HG03342 (cell line): ENCODE measurements around the gene BCAN.

Experiments used
- ATAC-seq: cut with Tn5 transposase; IDR thresholded peaks from one replicate; pipeline ENCODE4 v1.9.1; 2021; ENCODE audit warnings: mild to moderate bottlenecking, moderate library complexity; ENCODE audit not compliant: unreplicated experiment

The BCAN gene

DNA sequence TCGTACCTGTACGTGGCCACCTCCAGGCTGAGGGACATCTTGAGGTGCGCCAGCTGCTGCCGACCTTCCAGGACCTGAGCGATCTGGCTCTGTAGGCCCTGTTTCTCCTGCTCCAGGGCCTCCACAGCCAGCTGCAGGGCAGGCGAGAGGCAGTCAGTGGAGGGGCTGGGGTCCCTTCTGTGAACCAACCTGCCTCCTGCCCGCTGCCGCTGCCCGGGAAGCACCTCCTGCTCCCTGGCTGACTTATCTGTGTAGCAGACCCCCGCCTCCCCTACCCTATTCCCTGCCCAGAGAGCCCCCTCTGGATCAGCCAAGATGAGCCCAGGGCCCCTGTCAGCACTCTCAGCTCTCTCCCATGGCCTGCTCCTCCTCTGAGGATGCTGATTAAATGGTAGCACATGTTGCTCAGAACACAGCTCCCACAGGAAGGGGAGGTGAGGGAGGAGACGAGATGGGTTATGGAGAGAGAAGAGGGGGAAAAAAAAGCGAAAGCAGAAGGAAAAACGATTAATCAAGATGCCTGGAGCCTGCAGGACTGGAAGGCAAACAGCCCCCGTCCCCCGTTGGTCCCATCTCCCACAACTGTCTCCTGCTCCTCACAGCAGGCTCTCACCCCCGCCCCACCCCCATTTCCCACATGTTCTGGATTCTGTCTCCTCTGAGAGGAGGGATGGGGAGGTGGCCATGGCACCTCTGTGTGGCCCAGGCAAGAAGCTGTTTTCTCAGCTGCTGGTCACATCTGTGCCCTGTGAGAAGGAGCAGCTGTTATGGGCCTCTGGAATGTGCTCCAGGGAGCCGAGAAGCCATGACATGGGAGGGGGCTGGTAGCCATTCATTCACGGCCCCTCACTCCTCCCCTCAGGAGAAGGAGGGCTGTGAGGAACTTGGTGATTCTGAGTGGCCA is 33.5 kb downstream of the BCAN start:
- no peak for ATAC-seq

DNA sequence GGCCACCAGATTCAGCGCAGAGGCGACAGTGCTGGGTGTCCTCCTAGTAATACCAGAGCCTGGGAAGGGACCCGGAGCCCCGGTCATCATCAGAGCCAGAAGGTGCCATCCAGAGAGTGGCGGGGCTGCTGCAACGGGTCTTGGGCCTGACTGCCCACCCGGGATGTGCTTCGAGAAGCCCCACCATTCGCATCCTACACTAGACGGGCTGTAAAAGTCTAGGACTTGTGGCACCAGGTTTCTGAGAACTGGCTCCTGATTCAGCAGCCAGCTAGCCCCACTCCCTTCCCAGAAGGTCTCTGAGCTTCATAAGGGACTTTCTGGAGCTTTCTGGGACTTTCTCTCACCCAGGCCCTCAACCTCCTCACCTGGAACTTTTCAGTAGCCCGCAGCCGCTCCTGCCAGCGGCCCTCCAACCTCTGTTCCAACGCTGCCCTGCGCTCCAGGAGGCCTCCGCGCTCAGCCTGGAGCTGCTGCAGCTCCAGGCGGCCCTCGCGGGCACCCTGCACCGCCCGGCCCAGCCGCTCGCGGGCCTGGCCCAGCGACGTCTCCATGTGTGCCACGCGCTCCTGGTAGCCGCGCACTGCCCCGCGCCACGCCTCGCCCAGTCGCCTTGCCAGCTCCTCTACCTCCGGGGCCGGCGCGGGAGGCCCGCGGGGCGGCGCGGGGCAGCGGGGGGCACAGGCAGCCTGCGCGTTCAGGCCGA is 34.4 kb downstream of the BCAN start:
- no peak for ATAC-seq

DNA sequence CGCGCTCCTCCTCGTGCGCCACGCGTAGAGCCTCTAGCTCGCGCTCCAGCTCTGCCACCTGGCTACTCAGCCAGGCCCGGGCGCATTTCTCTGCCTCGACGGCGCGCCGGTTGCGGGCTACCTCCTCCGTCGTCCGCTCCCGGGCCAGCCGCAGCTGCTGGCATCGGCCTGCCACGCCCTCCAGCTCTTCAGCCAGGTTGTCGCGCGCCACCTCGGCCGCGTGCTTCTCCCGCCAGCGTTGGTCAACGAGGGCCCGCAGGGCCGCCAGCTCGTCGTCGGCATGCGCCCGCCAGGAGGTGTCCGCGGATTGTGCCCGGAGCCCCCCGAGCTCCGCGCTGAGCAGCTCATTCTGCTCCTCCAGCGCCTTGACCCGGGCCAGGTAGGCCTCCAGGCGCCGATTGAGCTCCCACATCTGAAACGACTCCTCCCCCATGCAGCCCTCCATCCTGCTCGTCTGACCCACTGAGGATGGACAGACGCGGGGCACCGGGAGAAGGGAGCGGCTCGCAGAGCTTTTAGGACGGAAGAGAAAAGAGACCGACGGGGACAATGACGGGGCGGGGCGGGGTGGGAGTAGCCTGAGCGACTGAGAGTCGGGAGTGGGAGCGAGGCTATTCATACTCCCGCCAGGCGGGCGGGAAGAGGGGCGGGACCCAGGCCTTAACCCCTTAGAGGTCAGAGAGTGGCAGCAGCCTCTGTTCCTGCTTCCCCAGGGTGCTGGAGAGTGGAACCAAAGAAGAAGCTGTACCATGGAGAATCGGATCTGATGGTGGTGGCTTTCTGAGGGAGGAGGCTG is 35.1 kb downstream of the BCAN start, which contains the start of gene NES:
TSS of gene NES (minus strand) at position 588 of the 796 bp plus-strand sequence. CDS start at position 445, 143 bp downstream.
- no peak for ATAC-seq

DNA sequence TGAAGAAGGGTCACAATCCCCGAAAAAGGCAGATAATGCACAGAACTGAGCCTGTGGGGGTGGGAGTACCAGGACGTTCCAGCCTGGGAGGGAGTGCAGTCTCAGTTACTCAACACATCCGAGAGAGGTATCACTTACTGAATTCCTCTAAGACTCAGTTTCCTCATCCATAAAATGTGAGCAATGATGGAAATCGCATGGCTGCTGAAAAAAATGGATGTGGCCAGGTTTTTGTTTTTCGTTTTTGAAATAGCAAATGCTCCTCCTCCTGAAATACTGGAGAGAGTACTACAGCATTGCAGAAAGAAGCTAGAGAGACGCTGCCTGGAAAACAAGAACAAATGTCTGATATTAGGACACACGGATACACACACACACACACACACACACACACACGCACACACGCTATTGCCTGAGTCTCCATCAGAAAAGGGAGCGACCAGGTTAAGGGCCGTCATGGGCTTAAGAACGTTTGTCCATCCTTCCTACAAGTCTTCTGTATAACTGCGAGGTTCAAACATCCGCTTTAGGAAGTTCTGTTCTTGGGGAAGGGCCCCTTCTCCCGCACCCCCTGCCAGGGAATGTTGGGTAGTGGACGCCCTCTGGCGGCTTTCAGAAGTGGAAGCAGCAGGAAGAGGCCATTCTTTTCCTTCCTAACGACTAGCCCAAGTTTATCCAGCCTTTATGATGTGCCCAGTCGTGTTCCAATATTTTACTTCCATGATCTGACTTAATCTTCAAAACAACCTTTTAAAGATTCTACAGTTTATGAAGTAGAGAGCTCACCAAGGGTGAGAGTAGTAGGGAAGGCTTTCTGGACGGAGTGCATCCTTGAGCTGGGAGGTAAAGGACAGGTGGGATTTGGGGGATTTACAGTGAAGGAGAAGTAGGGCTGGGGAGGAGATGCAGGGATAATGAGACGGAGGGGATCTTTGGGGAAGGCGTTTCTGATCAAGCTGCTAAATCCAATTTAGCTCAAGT is 36.0 kb downstream of the BCAN start:
- ATAC-seq: no peak

DNA sequence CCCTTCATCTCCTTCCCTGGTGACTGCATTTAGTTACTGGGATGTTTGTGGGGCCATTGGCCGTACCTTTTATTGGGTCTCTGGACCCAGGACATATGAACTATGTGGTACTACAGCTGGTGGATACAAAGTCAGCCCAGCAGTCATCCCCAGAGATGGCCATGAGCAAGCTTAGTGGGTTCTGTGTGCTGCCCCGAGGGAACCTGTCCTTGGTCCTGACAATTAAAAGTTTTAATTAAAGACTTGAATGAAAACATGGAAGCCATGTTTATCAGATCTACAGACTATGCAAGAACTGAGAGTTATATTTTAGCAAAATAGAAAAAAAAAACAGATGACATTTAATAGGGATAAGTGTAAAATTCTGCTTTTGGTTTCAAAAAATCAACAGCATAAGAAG is 38.1 kb downstream of the BCAN start:
- no peak for ATAC-seq

DNA sequence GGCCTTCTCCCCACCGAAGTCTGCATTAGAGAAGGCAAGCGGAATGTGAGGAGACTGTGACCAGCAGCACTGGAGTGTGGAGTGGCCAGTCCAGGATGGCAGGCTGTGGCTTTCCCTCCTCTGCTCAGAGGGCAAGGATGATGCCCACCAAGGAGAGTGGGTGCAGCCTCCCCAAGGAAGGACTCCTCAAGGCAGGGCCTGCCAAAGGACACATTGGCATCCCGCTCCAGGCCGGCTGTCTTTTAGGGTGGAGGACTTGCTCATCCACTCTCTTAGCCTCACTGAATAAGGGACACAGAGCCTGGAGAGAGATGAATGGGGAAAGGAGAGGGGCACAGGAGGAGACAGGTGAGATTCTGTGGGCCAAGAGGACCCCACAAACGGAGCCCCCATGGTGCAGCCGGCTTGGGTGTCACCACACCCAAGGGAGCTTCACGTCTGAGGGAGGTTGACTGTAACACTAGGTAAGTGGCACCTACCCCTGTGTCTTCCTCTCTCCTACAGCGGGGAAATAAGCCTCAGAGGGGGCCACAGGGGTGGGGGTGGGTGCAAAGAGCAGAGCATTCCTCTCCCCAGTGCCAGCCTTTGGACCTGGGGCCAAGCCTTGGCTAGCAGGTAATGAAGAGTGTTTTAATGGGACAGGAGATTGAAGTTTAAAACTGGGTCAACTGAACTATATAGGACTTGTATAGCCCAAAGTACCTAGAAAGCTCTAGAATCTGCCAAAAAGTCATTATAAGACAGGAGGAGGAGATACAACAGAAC is 39.5 kb downstream of the BCAN start:
- no peak for ATAC-seq

DNA sequence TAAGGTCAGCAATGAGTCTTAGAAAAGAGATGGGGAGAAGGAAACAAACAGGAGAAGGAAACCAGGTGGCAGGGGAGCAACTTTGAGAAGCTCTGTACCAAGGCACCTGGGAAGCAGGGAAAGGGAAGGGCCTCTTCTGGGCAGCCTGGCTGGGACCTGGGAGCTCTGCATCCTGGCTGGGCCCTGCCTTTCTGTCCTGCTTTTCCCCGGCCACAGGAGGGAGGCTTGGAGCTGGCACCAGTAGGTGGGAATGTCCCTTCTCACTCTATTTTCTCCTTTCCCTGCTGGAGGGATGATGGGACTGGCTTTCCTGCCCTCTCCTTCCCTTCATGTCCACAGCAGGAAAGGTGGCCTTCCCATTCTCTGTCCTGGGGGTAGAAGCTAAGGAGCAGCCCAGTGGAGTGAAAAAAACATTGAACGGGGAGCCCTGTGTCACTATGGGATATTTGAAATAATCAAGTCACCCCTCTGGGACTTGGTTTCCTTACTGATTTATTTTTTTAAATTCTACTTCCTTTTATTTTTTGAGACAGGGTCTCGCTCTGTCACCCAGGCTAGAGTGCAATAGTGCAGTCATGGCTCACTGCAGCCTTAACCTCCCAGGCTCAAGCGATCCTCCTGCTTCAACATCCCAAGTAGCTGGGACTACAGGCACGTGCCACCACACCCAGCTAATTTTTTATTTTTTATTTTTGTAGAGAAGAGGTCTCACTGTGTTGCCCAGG is 40.4 kb downstream of the BCAN start:
- no peak for ATAC-seq

DNA sequence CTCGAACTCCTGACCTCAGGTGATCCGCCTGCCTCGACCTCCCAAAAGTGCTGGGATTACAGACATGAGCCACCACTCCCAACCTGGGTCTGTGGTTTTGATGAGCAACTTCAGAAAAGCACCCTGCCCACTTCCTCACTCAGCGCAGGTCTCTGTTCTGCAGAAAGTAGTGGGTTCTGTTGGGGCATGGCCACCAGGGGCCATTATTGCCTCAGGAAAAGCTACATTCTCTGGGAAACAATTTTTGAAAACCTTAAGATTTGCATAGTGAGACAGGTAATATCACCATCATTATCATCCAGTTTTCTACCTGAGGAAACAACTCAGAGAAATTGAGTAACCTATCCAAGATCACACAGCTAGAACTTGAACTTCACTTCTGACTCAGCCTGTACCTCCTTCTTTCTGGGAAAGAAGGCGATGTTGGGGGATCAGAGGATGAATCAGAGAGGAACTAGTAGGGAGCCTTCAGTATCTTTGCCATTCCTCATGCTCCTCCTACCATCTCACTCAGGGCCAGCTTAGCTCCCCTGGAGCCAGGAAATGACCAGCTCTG is 42.4 kb downstream of the BCAN start:
- ATAC-seq: no peak

DNA sequence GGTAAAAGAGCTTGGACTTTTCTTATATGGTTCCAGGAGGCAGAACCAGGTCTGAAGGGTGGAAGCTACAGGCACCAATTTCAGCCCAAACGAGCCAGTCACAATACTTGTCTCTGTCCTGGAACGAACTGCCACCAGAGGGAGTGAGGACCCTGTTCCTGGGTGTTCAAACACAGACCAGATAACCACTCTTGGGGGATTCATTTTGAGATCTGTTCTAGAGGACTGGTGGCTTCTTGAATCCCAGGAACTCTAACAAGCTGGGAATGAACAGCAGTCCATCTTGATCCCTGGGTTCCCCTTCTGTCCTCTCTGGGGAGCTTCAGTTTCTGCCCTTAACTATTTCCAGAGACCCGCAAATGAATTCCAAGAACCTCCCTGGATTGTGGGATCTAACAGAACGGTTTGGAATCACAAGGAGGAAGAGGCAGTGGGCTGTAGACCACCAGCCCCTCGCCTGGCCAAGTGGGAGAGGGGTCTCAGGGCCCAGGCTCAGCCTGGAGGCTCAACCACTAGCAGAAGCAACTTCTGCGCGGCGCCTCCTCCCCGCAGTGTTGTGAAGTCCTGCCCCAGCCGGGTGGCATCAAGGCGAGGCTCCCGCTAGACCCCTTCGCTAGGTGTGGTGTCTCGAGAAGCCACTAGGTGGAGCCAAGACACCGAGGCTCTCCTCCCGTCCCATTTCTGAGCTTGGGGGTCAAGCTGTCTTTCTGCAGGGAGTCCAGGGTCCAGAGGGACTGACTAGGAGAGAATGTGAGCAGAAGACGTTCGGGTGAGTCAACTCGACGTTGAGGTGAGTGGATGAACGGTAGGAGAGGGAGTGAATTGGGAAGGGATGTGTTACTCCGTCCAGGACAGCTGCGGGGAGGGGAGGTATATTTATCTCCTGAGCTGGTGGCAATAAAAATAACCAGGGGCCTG is 47.4 kb downstream of the BCAN start:
- peak; percentile 68 for ATAC-seq

DNA sequence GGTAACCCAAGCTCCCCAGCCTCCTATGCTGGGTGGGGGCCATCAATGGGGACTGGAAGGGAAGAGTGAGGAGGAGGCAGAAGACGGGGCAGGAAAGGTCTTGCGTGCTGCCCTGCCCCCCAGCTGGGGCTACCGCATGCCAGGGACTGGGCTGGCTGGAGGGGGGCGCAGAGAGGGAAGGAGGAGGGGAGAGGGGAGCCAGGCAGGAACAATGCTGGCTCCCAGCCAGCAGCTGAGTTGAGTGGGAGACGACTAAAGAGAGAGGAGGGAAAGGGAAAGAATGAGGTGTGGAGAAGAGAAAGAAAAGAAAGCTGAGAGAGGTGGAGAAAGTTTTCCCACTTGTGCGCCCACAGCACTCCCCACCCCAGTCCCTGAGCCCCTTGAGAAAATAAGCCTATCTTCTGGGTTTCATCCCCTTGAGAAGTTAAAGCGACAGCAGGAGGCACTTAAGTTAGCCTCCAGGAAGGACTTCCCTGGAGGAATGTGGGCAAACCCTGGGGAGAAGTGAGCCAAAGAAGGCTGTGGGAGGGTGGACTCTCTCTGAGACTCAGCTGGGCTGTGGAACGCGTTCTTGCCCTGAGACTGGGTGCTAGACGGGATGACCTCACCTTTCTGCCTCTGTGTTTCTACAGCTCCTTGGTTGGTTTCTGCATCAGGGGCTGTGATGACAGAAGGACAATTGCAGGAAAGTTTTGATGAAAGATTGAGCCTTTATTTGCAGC is 48.2 kb downstream of the BCAN start:
- no peak for ATAC-seq

DNA sequence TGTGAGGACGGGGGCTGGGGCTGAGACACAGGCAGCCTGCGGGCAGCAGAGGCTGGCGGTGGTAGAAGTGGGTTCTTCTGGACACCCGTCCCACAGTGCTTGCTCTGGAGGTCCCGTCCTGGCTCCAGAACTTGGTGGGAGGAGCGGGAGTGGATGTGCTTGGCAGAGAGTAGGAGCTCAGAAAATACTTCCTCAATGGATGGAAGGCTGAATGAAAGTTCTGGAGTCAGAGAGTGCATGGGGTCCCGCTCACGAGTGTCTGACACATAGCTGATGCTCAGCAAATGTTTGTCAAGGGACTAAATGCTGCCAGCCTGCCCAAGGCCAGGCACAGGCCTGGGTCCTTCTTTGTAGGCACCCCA is 48.7 kb downstream of the BCAN start:
- ATAC-seq: no peak

DNA sequence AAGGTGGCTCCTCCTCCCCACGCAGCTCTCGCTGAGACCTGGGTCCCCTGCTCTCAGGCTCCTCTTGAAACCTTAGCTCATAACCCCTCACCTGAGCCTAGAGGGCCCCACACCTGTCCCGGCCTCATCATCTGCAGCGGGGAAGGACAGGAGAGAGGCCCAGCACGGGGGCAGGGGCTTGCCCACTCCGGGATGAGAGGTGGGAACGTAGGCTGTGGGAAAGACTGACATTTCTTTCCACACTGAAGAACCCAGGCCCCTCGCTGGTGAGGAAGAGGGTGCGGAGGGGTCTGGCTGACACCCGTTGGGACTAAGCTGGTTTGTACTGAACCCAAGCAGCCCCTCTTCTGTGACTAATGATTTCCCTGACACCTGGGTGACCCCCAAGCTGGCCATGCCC is 49.3 kb downstream of the BCAN start:
- no peak for ATAC-seq

DNA sequence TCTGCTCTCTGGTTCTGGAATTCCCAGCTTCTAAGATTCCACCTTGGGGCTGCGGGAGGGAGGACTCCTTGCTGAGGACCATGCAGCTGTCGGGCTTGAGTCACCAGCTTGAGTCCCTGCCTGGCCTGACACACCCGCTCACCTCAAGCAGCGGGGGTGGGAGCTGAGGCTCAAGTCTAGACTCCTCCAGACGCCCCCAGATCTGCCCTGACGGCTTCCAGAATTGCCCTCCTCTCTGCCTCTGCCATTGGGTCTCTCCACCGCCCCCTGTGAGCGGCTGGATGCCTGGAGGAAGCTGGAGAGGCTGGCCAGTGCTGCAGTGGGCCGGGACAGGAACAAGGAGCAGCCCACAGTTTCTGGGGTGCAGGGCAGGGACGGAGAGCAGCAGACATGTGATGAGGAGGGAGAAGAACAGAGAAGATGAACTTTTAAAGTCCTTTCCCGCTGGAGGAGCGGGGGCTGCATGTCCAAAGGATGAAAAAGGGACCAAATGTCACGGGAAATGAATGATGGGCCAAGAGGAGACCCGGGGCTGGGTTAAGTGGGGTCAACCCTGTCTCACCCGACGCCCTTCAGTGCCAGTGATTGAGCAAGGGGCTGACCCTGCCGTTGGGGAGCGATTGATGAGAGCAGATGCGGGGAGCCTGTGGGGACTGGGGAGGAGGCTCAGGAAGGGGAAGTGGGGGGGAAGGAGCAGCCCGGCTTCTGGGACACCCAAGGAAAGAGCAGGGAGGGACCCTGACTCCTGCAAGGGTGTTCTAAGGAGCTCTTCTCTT is 49.9 kb downstream of the BCAN start:
- no peak for ATAC-seq

DNA sequence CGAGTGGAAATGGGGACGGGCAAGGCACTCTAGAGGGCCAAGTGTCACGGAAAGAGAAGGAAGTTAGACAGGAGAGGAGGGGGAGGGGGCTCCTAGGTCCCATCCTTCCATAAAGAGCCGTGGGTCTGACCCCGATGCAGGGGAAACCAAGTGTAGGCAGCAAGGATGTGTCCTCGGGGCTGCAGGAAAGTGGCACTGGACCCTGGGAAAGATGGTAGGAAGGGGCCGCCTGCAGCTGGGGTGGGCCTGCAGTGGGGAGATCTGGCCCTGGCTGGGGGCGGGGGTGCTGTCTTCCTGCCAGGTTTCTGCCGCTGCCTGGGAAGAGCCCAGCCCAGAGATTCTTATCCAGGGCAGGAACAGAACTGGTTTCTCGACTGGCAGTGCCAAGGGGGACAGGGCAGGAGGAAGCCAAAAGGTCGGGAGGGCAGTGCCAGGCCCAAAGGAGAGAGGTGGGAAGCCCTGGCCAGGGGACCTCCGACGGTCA is 50.6 kb downstream of the BCAN start:
- no peak for ATAC-seq

DNA sequence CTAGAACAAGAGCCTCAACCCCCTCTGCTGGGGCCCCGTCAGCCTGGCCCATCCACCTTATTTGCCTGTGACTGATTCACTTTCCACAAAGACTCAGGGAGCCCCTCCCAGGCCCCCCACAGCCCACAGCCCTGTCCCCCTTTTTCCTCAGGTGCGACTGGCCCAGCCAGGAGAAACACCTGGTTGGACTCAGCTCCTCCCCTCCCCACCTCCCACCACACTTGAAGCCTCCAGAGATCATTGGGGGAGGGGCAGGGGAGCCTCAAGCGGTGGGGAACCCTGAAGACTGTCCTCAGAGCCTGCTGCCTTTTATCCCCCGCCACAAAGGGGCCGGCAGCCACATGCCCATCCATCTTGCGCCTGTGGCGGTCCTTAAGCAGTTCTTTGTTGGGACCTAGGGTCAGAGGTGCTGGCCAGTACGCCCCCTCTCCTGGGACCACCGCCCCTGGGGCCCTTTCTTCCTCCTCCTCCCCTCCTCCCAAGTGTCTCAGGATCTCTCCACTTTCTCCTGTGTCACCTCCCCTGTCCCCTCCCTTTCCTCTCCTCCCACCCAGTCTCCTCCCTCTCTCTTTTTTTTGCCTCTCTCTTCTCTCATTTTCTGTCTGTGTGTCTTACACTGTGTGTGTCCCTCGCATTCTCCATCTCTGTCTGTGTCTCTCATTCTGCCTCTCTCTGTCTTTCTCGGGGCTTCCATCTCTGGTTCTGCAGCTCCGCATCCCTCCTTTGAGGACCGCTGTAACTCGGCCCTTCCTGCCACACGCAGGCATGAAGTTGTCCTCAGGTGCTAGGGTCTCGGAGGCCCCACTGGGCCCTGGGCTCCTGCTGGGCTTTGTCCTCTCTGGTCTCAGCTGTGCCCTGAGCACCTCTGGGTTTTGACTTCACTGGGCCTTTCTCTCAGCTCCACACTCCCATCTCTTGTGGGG is 51.3 kb downstream of the BCAN start:
- no peak for ATAC-seq
